ENCODE data around the gene SYNJ1. TPM values are rescaled to one million over a fixed set of nuclear protein-coding genes. Genes with fewer than 3 reads are reported as not detected.

The SYNJ1 gene
- total RNA-seq, 4 donors from 2014 or later: 6.5 to 13.8 (median 7.6) TPM

DNA sequence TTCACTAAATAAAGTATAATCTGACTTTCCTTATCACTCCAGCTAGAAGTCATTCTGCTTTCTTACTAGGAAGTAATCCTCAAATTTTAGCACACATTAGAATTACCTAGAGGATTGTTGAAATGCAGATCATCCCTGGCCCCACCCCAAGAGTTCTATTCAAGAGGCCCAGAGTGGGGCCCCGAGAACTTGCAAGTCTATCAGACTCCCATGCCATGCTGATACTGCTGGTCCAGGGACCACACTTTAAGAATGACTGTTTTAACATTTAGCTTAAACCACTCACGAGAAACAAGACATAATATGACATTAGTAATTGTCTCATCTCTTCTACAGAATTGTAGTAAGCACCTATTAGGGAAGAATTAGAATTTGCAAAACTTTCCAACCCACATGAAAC, 7.7 kb upstream of the SYNJ1 start:
- no peaks in the 10 kb centered on the region for H3K4me1 ChIP-seq
- H3K27me3 ChIP-seq: no peaks in the 10 kb centered on the region
- no peak overlapping the region for H3K4me3 ChIP-seq
- intact Hi-C loops (cut with DNase I): no loop called here
- DNase-seq: no peak
- no peaks in the 10 kb centered on the region for H3K9me3 ChIP-seq
- H3K36me3 ChIP-seq: peaks cover 0 to 81% (median 3%) of the 10 kb centered on the region in 3 donors
- no peak for TF ChIP-seq POLR2A (IDR thresholded peaks at IDR 0.05)
- TF ChIP-seq, protein P1, sequence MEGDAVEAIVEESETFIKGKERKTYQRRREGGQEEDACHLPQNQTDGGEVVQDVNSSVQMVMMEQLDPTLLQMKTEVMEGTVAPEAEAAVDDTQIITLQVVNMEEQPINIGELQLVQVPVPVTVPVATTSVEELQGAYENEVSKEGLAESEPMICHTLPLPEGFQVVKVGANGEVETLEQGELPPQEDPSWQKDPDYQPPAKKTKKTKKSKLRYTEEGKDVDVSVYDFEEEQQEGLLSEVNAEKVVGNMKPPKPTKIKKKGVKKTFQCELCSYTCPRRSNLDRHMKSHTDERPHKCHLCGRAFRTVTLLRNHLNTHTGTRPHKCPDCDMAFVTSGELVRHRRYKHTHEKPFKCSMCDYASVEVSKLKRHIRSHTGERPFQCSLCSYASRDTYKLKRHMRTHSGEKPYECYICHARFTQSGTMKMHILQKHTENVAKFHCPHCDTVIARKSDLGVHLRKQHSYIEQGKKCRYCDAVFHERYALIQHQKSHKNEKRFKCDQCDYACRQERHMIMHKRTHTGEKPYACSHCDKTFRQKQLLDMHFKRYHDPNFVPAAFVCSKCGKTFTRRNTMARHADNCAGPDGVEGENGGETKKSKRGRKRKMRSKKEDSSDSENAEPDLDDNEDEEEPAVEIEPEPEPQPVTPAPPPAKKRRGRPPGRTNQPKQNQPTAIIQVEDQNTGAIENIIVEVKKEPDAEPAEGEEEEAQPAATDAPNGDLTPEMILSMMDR (IDR thresholded peaks at IDR 0.05): no peak
- no peak overlapping the region for H3K27ac ChIP-seq
- WGBS, 2 donors: 64 to 85% methylated on average over 2 of the region's 2 CpGs

DNA sequence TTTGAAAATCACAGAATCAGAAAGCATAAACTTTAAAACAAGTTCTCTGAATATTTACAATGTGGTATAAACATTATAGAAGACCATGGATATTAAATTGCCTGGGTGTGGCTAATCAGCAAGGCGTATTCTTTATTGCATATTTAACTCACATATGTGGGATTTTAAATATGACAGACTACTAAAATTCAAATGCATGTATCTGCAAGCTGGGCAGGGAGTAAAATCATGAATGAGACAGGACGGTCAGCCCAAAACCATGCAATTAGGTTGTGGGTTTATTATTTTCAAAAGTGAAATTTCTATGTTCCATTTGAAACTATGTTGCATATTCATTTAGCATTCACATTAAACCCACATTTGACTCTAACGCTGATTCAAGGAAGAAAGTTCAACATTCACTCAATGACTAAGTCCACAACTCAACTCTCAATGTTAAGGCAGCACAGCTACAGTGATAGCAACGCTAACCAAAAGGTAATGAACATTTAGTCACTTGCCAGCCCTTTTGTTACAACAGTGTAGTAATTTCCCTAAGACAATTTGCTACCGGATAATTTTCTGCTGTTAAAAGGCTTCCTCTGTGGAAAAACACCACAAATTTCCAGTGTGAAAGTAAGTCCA, 6.3 kb upstream of the SYNJ1 start:
- intact Hi-C loops (cut with DNase I): no loop called here
- H3K4me1 ChIP-seq: no peaks in the 10 kb centered on the region
- DNase-seq: no peak
- TF ChIP-seq POLR2A (IDR thresholded peaks at IDR 0.05): no peak
- TF ChIP-seq, protein P1 (IDR thresholded peaks at IDR 0.05): no peak
- WGBS, 2 donors: 81 to 84% methylated on average over 5 of the region's 5 CpGs
- no peak overlapping the region for H3K4me3 ChIP-seq
- H3K27ac ChIP-seq: no peak overlapping the region
- H3K36me3 ChIP-seq: peaks cover 0 to 67% (median 3%) of the 10 kb centered on the region in 3 donors
- H3K9me3 ChIP-seq: no peaks in the 10 kb centered on the region
- H3K27me3 ChIP-seq: no peaks in the 10 kb centered on the region

DNA sequence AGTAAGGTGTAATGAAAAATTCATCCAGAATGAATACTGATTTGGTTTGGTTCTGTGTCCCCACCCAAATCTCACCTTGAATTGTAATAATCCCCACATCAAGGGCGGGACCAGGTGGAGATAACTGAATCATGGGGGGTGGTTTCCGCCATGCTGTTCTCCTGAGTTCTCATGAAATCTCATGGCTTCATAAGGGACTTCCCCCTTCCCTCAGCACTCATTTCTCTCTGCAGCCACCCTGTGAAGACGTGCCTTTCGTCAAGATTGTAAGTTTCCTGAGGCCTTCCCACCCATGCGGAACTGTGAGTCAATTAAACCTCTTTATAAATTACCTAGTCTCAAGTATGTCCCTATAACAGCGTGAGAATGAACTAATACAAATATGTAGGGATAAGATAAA, 5.5 kb upstream of the SYNJ1 start:
- Histone ChIP-seq H3K27ac (no peak overlapping the region), H3K36me3 (peaks cover 0 to 60% (median 3%) of the 10 kb centered on the region in 3 donors), H3K27me3 (no peaks in the 10 kb centered on the region), H3K4me3 (no peak overlapping the region), H3K4me1 (peaks cover 4 to 6% (median 5%) of the 10 kb centered on the region in 3 donors), H3K9me3 (no peaks in the 10 kb centered on the region)
- TF ChIP-seq, protein P1 (IDR thresholded peaks at IDR 0.05): no peak
- no peak for TF ChIP-seq POLR2A (IDR thresholded peaks at IDR 0.05)
- WGBS, 2 donors: 89 to 94% methylated on average over 6 of the region's 6 CpGs
- intact Hi-C loops (cut with DNase I): no loop called here
- no peak for DNase-seq

DNA sequence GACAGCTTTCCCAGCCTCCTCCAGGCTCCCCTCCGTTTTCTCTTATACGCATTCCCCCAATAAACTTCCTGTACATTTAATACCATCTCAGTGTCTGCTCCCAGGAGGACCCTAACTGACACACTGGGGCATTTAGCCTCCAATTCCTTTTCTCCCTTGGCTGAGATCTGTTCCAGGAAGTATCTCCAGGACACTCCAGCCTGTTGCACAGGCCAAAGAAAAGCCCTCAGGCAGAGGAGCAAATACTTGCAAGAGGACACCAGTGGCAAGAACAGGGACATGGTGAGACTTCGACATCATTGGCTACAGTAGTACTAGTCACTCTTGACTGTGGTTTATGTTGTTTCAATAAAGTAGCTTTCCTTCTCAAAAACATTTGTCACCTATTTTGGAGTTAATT, 4.7 kb upstream of the SYNJ1 start:
- no peak for TF ChIP-seq POLR2A (IDR thresholded peaks at IDR 0.05)
- TF ChIP-seq, protein P1 (IDR thresholded peaks at IDR 0.05): no peak
- H3K36me3 ChIP-seq: peaks cover 0 to 52% (median 3%) of the 10 kb centered on the region in 3 donors
- H3K4me1 ChIP-seq: peaks cover 5 to 6% (median 5%) of the 10 kb centered on the region in 3 donors
- 83 to 86% methylated on average over 3 of the region's 3 CpGs for WGBS, 2 donors
- H3K27ac ChIP-seq: no peak overlapping the region
- no peak overlapping the region for H3K4me3 ChIP-seq
- H3K9me3 ChIP-seq: no peaks in the 10 kb centered on the region
- H3K27me3 ChIP-seq: no peaks in the 10 kb centered on the region
- intact Hi-C loops (cut with DNase I): no loop called here
- DNase-seq: no peak

DNA sequence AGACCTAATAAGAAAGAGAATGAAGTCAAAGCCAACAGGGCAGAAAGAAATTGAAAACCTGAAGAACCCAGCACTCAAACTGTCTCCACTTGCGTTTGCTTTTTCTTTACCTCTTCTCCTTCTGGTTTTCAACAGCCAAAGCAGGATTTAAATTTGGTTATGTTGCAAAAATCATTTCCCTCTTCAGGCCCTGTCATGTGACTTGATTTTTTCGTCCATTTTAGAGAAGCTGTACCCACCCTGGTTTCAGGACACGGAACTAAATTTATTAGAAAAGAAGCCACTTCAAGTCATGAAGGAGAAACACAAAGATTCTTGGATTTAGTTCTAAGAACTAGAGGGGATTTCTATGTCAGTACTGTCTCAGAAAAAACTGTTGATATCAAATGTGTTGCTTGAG, 1.0 kb upstream of the SYNJ1 start:
- intact Hi-C loops (cut with DNase I): no loop called here
- Histone ChIP-seq H3K27ac (peak overlapping the region; percentile 91 to 96 (median 96)), H3K9me3 (no peaks in the 10 kb centered on the region), H3K27me3 (no peaks in the 10 kb centered on the region), H3K4me1 (peaks cover 5 to 27% (median 13%) of the 10 kb centered on the region in 3 donors), H3K4me3 (peak overlapping the region; percentile 82 to 95 (median 89)), H3K36me3 (peaks cover 0 to 19% (median 0%) of the 10 kb centered on the region in 3 donors)
- WGBS, 2 donors: 37 to 50% methylated on average over 3 of the region's 3 CpGs
- DNase-seq: no peak
- TF ChIP-seq, protein P1 (IDR thresholded peaks at IDR 0.05): no peak
- TF ChIP-seq POLR2A (IDR thresholded peaks at IDR 0.05): no peak
